ENCODE measurements around the gene DCAF6. TPM values are rescaled to one million over a fixed set of nuclear protein-coding genes. Genes with fewer than 3 reads are reported as not detected.
A peak's percentile ranks its signal among the peaks of the same experiment; 100 is the strongest.

Gene DCAF6
- total RNA-seq, 1 donor = 68.9 TPM

GRCh38 chr1:168069384-168069783, 132.9 kb downstream of the DCAF6 start:
- no peak for TF ChIP-seq CTCF (IDR thresholded peaks at IDR 0.05; ENCODE audit: insufficient read depth, low read length)
- H3K4me3 ChIP-seq (ENCODE audit: low read depth, low read length) = no peak overlapping the region
- DNase-seq (ENCODE audit: low read depth) = no peak

DNA sequence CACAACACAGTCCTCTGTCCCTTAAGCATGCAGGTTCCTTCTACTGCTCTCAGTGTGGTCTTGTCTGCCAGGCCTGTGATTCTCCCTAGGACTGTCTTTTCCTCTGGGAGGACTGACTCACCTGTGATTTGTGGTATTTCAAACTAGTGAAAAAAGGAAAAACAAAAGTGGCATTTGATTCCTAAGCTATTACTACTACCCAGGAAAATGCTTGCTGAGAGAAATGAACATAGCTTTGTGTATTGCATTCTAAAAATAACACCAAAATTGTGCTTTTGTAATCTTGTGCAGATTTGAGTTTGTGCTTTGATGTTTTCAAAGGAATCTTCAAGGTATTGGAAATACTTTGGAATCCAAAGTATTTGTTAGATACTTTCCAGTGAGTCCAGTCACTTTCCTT, 143.3 kb downstream of the DCAF6 start:
- no peak for TF ChIP-seq CTCF (IDR thresholded peaks at IDR 0.05; ENCODE audit: insufficient read depth, low read length)
- H3K4me3 ChIP-seq (ENCODE audit: low read depth, low read length) = no peak overlapping the region
- DNase-seq (ENCODE audit: low read depth) = peak; percentile 68

DNA sequence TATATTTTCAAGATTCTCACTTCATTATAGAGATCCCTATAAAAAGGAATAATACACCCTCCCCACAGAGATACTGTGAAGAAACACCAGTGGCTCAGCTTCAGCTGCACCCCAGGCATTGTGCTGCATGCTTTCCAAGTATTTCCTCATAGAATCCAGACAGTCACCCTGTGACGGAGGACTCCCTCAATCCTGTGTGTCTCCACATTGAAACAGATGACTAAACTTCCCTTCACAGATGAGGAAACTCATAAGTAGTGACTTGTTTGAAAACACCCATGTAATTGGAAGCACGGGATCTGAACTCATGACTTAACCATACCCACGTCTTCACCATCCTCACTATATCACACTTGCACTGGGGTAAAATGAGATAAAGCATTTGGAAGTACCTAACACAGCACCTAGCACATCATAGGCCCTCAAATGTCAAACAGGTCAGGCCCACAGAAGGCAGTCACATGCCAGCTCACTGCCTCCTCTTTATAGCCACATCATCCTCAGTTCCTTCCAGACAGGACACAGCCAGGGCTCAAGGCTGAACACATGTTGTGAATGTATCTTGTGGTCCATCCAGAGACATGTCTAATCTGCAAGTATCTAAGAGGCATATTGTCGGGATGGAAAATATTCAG, 145.0 kb downstream of the DCAF6 start:
- no peak for TF ChIP-seq CTCF (IDR thresholded peaks at IDR 0.05; ENCODE audit: insufficient read depth, low read length)
- H3K4me3 ChIP-seq (ENCODE audit: low read depth, low read length) = no peak overlapping the region
- DNase-seq (ENCODE audit: low read depth) = peak; percentile 93

DNA sequence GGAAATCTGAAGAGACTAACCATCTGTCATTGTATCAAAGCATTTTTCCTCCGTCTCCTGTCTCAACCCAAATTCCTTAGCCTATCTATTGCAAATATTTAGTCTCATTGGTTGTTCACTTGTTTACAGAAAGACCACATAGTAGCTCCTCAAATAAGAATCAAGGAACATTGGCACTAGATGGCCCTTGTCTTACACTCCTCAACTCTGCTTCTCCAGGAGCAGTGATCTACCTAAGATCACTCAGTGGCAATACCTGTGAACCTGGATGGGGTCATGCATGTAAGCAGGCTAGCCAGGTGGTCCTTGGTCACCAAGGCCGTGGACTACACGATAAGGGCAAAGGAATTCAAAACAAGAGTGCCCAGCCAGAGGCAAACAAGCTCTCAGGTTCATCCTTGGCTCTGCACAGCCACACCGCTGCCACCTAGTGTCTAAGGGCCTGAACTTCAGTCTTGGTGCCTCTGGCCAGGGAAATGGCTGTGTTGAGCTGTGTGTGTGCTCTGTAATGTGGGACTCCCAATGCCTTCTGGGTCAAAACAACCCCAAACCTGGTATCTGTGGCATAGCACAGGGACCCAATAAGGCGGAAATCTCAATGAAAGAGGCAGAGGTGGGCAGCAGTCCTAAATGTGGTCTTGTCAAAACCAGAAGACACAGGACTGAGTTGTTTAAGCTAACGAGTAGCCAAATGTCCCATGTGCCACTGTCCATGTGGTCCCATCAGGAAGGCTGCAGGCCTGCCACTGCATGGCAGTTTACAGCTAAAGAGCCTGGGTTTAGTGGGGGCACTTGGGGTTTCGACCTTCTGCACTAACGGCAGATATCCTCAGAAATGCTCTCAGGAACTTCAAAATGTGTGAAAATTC, 145.8 kb downstream of the DCAF6 start:
- peak; percentile 81 for DNase-seq (ENCODE audit: low read depth)
- H3K4me3 ChIP-seq (ENCODE audit: low read depth, low read length) = no peak overlapping the region
- TF ChIP-seq CTCF (IDR thresholded peaks at IDR 0.05; ENCODE audit: insufficient read depth, low read length) = peak; percentile 98

- DNase-seq (ENCODE audit: low read depth) = peak; percentile 6
- TF ChIP-seq CTCF (IDR thresholded peaks at IDR 0.05; ENCODE audit: insufficient read depth, low read length) = no peak
Observed at GRCh38 chr1:168083456-168084325, 147.2 kb downstream of the DCAF6 start.

DNA sequence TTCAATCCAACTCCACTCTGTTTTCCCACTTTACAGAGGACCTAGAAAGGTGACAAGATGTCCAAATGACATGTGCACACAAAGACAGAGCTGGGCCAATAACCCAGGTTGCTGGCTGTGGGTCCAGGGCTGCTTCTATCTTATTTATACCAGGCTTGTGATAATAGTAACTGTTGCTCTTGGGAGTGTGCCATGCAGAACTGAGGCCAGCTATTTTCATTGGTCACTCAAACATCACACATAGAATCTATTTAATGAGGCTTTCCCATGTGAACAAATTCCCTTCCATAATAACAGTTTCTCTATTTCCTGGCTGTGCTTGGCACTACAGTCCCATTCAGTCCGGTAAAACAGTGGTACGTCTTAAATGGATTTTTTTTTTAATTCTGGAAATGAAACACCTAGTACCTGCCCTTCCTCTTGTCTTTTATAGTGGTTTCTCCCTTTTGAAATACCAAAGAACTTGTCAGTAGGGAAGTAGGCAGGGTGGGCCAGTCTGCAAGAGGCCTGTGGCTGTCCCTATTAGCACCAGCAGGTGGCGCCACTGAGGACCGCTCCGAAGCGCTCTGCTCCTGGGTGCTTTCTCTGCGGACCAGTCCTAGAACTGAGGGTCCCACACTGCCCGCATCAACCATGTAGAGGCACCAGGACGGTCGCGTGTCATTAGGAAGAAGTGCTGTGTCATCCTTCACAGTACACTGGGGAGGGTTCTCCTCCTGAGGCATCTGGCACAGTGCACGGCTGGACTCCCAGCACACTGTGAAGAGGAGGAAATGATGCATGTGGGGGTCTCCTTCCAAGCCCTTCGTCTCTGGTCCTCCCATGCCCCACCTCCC, 148.1 kb downstream of the DCAF6 start:
- H3K4me3 ChIP-seq (ENCODE audit: low read depth, low read length) = no peak overlapping the region
- DNase-seq (ENCODE audit: low read depth) = peak; percentile 62
- TF ChIP-seq CTCF (IDR thresholded peaks at IDR 0.05; ENCODE audit: insufficient read depth, low read length) = peak; percentile 98

More at GRCh38 chr1:168083456-168084325, 147.2 kb downstream of the DCAF6 start:
- no peak overlapping the region for H3K4me3 ChIP-seq (ENCODE audit: low read depth, low read length)

Data from fibroblast of the aortic adventitia (primary cell).